NT2/D1 (cell line): ENCODE results near the gene RB1.

Experiments
- YY1 ChIP-seq: IDR thresholded peaks from 2 replicates; pipeline ENCODE4 v1.6.1; 2011; ENCODE audit not compliant: insufficient read length, insufficient read depth
- ZNF274 ChIP-seq: IDR thresholded peaks from 2 replicates; pipeline ENCODE4 v1.6.1; 2011; ENCODE audit warnings: mild to moderate bottlenecking, low read depth, low read length

DNA sequence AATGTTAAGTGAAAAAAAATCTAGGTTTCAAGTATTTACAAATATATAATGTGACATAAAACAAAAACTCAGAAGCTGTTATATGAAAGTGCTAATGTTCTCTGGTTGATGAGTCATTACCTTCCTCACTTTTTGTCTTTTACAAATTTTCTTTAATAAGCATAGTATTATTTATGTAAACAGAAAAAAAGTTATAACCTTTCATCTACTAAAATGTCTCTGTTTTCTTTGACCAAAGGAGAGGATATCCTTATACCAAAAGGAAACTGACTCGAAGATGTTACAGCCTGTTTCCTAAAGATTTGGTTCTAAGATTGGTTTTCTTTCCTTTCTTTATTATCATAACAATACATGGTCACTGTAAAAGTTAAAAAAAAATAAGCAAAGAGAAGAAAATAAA is 191.3 kb downstream of the RB1 start:
- TF ChIP-seq ZNF274 (no peak), YY1 (no peak)
